Measurements from ENCODE around the gene ARHGEF37. TPM values are rescaled to one million over a fixed set of nuclear protein-coding genes. Genes with fewer than 3 reads are reported as not detected.

ARHGEF37 gene
- total and polyA plus RNA-seq, 2 of the 8 experiments (the other 6 are each of a cell fraction or from before 2014, with no cell fraction given) = 0.21 to 0.48 TPM

DNA sequence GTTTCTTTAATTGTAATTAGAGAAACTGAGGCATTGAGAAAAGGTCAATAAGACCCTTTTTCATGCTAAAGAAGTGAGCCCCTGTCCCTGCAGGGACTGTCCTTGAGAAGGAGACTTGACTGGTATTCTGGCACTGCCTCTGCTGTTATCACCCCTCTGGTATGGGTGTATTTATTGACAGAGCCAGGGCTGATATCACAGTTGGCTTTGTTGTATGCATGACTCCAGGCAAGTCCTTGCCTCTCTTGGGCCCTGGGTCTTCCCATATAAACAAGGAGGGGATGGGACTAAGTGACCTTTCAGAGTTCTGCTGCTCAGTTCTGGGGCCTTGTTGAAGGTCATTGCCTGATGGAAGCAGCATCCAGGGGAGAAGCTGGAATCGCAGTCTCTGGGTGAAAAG, 77.0 kb downstream of the ARHGEF37 start (continued):
- TF ChIP-seq, protein P1, sequence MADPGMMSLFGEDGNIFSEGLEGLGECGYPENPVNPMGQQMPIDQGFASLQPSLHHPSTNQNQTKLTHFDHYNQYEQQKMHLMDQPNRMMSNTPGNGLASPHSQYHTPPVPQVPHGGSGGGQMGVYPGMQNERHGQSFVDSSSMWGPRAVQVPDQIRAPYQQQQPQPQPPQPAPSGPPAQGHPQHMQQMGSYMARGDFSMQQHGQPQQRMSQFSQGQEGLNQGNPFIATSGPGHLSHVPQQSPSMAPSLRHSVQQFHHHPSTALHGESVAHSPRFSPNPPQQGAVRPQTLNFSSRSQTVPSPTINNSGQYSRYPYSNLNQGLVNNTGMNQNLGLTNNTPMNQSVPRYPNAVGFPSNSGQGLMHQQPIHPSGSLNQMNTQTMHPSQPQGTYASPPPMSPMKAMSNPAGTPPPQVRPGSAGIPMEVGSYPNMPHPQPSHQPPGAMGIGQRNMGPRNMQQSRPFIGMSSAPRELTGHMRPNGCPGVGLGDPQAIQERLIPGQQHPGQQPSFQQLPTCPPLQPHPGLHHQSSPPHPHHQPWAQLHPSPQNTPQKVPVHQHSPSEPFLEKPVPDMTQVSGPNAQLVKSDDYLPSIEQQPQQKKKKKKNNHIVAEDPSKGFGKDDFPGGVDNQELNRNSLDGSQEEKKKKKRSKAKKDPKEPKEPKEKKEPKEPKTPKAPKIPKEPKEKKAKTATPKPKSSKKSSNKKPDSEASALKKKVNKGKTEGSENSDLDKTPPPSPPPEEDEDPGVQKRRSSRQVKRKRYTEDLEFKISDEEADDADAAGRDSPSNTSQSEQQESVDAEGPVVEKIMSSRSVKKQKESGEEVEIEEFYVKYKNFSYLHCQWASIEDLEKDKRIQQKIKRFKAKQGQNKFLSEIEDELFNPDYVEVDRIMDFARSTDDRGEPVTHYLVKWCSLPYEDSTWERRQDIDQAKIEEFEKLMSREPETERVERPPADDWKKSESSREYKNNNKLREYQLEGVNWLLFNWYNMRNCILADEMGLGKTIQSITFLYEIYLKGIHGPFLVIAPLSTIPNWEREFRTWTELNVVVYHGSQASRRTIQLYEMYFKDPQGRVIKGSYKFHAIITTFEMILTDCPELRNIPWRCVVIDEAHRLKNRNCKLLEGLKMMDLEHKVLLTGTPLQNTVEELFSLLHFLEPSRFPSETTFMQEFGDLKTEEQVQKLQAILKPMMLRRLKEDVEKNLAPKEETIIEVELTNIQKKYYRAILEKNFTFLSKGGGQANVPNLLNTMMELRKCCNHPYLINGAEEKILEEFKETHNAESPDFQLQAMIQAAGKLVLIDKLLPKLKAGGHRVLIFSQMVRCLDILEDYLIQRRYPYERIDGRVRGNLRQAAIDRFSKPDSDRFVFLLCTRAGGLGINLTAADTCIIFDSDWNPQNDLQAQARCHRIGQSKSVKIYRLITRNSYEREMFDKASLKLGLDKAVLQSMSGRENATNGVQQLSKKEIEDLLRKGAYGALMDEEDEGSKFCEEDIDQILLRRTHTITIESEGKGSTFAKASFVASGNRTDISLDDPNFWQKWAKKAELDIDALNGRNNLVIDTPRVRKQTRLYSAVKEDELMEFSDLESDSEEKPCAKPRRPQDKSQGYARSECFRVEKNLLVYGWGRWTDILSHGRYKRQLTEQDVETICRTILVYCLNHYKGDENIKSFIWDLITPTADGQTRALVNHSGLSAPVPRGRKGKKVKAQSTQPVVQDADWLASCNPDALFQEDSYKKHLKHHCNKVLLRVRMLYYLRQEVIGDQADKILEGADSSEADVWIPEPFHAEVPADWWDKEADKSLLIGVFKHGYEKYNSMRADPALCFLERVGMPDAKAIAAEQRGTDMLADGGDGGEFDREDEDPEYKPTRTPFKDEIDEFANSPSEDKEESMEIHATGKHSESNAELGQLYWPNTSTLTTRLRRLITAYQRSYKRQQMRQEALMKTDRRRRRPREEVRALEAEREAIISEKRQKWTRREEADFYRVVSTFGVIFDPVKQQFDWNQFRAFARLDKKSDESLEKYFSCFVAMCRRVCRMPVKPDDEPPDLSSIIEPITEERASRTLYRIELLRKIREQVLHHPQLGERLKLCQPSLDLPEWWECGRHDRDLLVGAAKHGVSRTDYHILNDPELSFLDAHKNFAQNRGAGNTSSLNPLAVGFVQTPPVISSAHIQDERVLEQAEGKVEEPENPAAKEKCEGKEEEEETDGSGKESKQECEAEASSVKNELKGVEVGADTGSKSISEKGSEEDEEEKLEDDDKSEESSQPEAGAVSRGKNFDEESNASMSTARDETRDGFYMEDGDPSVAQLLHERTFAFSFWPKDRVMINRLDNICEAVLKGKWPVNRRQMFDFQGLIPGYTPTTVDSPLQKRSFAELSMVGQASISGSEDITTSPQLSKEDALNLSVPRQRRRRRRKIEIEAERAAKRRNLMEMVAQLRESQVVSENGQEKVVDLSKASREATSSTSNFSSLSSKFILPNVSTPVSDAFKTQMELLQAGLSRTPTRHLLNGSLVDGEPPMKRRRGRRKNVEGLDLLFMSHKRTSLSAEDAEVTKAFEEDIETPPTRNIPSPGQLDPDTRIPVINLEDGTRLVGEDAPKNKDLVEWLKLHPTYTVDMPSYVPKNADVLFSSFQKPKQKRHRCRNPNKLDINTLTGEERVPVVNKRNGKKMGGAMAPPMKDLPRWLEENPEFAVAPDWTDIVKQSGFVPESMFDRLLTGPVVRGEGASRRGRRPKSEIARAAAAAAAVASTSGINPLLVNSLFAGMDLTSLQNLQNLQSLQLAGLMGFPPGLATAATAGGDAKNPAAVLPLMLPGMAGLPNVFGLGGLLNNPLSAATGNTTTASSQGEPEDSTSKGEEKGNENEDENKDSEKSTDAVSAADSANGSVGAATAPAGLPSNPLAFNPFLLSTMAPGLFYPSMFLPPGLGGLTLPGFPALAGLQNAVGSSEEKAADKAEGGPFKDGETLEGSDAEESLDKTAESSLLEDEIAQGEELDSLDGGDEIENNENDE (IDR thresholded peaks at IDR 0.05; ENCODE audit: insufficient replicate concordance, low read length) = no peak
- no peak for TF ChIP-seq EZH2 (IDR thresholded peaks at IDR 0.05; ENCODE audit: low read depth, low read length, severe bottlenecking)
- TF ChIP-seq POU5F1 (IDR thresholded peaks at IDR 0.05; ENCODE audit: low read depth, low read length) = no peak
- TF ChIP-seq PHF8 (conservative IDR thresholded peaks at IDR 0.05; ENCODE audit: low read depth, low read length) = no peak
- TF ChIP-seq SUZ12 (IDR thresholded peaks at IDR 0.05; ENCODE audit: low read length) = no peak
